Stomach (tissue), 9 donors: Measurements from ENCODE around the gene PLXNB3. TPM values are rescaled to one million over a fixed set of nuclear protein-coding genes. Genes with fewer than 3 reads are reported as not detected.

Source experiments
- DNase-seq, 2 donors: peaks; one replicate each; pipeline versions ENCODE4 v3.0.0 to v3.0.0-alpha.2; 2013 to 2019
- H3K27ac ChIP-seq, 5 donors: fragments of 200-600 bp in 4 of 5; sonication (generic) in 4 of 5; one replicate each; pipeline ENCODE4 v1.5.1; 2013 to 2019; ENCODE audit warnings: mild to moderate bottlenecking in 1 of 5, moderate library complexity in 1 of 5
- H3K27me3 ChIP-seq, 3 donors: fragments of 200-600 bp; sonication (generic); one replicate each; pipeline ENCODE4 v1.5.1; 2017 to 2019; ENCODE audit warnings: mixed run types in 1 of 3
- H3K36me3 ChIP-seq, 4 donors: fragments of 200-600 bp; sonication (generic); 1 replicate in 3 of 4; 2 replicates in 1 of 4; pipeline ENCODE4 v1.5.1; 2016 to 2019
- H3K4me1 ChIP-seq, 4 donors: fragments of 200-600 bp; sonication (generic); one replicate each; pipeline ENCODE4 v1.5.1; 2016 to 2019
- H3K4me3 ChIP-seq, 4 donors: fragments of 200-600 bp; sonication (generic) in 3 of 4; one replicate each; pipeline ENCODE4 v1.5.1; 2016 to 2019; ENCODE audit warnings: mild to moderate bottlenecking in 1 of 4
- H3K9me3 ChIP-seq, 4 donors: fragments of 200-600 bp; sonication (generic); one replicate each; pipeline ENCODE4 v1.5.1; 2016 to 2019
- CTCF ChIP-seq, 7 experiments: fragments of 450-650 bp in 4 of 7; fragments of 200-600 bp in 3 of 7; sonication (generic) in 3 of 7; IDR thresholded peaks; one replicate each; pipeline ENCODE4 v1.5.1; 2016 to 2019; ENCODE audit warnings: antibody characterized with exemption in 7 of 7, control low read depth in 2 of 7, mild to moderate bottlenecking in 1 of 7
- EP300 ChIP-seq: sonication (generic); formaldehyde crosslinking; IDR thresholded peaks from one replicate; pipeline ENCODE4 v1.6.1; 2017; ENCODE audit warnings: antibody characterized with exemption
- POLR2A ChIP-seq, 4 donors: fragments of 450-650 bp; IDR thresholded peaks; one replicate each; pipeline ENCODE4 v1.6.1; 2016; ENCODE audit warnings: antibody characterized with exemption in 4 of 4, control low read depth in 2 of 4, mild to moderate bottlenecking in 1 of 4, moderate library complexity in 1 of 4
- POLR2AphosphoS5 ChIP-seq, 3 donors: sonication (generic); formaldehyde crosslinking; IDR thresholded peaks; one replicate each; pipeline ENCODE4 v1.6.1; 2016; ENCODE audit warnings: antibody characterized with exemption in 3 of 3
- WGBS, 5 donors: extraction: QIAGEN DNeasy Blood & Tissue Kit in 3 of 5; methylation state at CpG; one replicate each; pipeline versions ENCODE4 v1.1.5 to v1.1.7; 2013 to 2018; 5-methylcytosine and 5-hydroxymethylcytosine counted together
- intact Hi-C: fragments of 100-400 bp; cut with DNase I; formaldehyde crosslinking; loops from one replicate; pipeline ENCODE4 v1.15.1; 2023; ENCODE audit warnings: low total_unique reads
- polyA plus RNA-seq, 3 donors: library from polyadenylated mRNA; stranded (reverse); fragments of 200-250 nt; gene quantifications; one replicate each; pipeline ENCODE4 v1.2.3, GENCODE V29; 2013
- total RNA-seq, 5 donors: library from RNA; depleted of rRNA; stranded (reverse); fragments of >200 nt; gene quantifications; one replicate each; pipeline versions ENCODE4 v1.1.0 to v1.2.3, GENCODE V29; 2014 to 2016
- donor health status: healthy with polysubstance abuse.
- donor health status: Bipolar disorder and iron deficiency.
- donor health status: healthy.

Gene PLXNB3
- total and polyA plus RNA-seq, 8 donors, result 1.8 to 49.2 (median 8.9) TPM

DNA sequence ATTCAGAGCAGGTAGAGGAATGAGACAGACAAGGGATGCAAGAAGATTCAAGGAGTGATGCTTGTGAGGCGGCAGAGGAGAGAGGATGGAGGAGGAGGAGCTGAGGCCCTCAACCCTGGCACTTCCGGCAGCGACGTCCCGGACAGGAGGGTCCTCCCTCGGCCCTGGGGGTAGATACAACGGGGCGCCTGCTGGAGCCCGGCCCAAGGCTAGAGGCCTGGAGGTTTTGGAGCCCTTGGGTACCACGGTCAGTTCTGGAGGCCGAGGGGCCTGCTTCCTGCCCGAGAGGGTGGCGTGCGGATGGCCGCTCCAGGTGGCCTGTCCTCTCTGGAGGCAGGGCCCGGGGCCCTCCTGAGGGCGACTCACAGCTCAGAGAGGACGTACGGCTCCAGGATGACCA is 43.9 kb downstream of the PLXNB3 start:
- WGBS, 5 donors, result 86 to 92% (median 87%) methylated on average over 5 to 19 of the region's 19 CpGs
- no peak for DNase-seq

GRCh38 chrX:153812220-153812619 is 48.2 kb downstream of the PLXNB3 start:
- intact Hi-C loops, result no loop called here
- H3K27me3 ChIP-seq, result peaks cover 0 to 10% (median 0%) of the 10 kb centered on the region in 3 donors
- TF ChIP-seq EP300 (no peak), POLR2AphosphoS5 (IDR thresholded peaks at IDR 0.05) (no peak), CTCF (IDR thresholded peaks at IDR 0.05) (no peak), POLR2A (IDR thresholded peaks at IDR 0.05) (no peak)
- no peak overlapping the region for H3K4me3 ChIP-seq
- no peaks in the 10 kb centered on the region for H3K4me1 ChIP-seq
- no peak for DNase-seq
- peaks cover 0 to 13% (median 3%) of the 10 kb centered on the region in 4 donors for H3K9me3 ChIP-seq
- WGBS, 5 donors, result 26 to 62% (median 46%) methylated on average over 11 to 14 of the region's 14 CpGs
- no peak overlapping the region for H3K27ac ChIP-seq
- no peaks in the 10 kb centered on the region for H3K36me3 ChIP-seq

More for the DNA sequence above, 43.9 kb downstream of the PLXNB3 start:
- Histone ChIP-seq H3K27me3 (peaks cover 0 to 5% (median 0%) of the 10 kb centered on the region in 3 donors), H3K27ac (no peak overlapping the region), H3K36me3 (peaks cover 0 to 5% (median 0%) of the 10 kb centered on the region in 4 donors), H3K9me3 (peaks cover 0 to 13% (median 3%) of the 10 kb centered on the region in 4 donors), H3K4me3 (no peak overlapping the region), H3K4me1 (no peaks in the 10 kb centered on the region)
- intact Hi-C loops, result no loop called here
- no peak for TF ChIP-seq POLR2AphosphoS5 (IDR thresholded peaks at IDR 0.05)

GRCh38 chrX:153813161-153813560 is 49.1 kb downstream of the PLXNB3 start:
- 87 to 94% (median 91%) methylated on average over 5 of the region's 5 CpGs for WGBS, 5 donors
- TF ChIP-seq POLR2A (IDR thresholded peaks at IDR 0.05) (no peak), POLR2AphosphoS5 (IDR thresholded peaks at IDR 0.05) (no peak), CTCF (IDR thresholded peaks at IDR 0.05) (no peak), EP300 (no peak)
- intact Hi-C loops, result no loop called here
- Histone ChIP-seq H3K36me3 (no peaks in the 10 kb centered on the region), H3K4me1 (no peaks in the 10 kb centered on the region), H3K9me3 (peaks cover 0 to 13% (median 3%) of the 10 kb centered on the region in 4 donors), H3K27me3 (peaks cover 0 to 10% (median 0%) of the 10 kb centered on the region in 3 donors), H3K4me3 (no peak overlapping the region), H3K27ac (no peak overlapping the region)
- DNase-seq, result no peak

- TF ChIP-seq CTCF (IDR thresholded peaks at IDR 0.05) (no peak), POLR2A (IDR thresholded peaks at IDR 0.05) (no peak), EP300 (no peak), POLR2AphosphoS5 (IDR thresholded peaks at IDR 0.05) (no peak)
- no peak overlapping the region for H3K27ac ChIP-seq
- no peaks in the 10 kb centered on the region for H3K36me3 ChIP-seq
- 68 to 74% (median 72%) methylated on average over 19 of the region's 19 CpGs for WGBS, 5 donors
- intact Hi-C loops, result no loop called here
- no peak overlapping the region for H3K4me3 ChIP-seq
- peaks cover 0 to 20% (median 3%) of the 10 kb centered on the region in 4 donors for H3K9me3 ChIP-seq
- peaks cover 0 to 14% (median 12%) of the 10 kb centered on the region in 4 donors for H3K4me1 ChIP-seq
- DNase-seq, result no peak
- H3K27me3 ChIP-seq, result peaks cover 4 to 23% (median 8%) of the 10 kb centered on the region in 3 donors
Measured at GRCh38 chrX:153814591-153815315, 50.7 kb downstream of the PLXNB3 start.
